SK-N-MC (cell line): ENCODE results near the gene ASB2.

ENCODE experiments used
- DNase-seq: peaks from one replicate; pipeline ENCODE4 v3.0.0-alpha.2; 2011; ENCODE audit warnings: low read depth, low spot score
- H3K27ac ChIP-seq: fragments of 200-600 bp; sonication (generic); 2 replicates; pipeline ENCODE4 v1.5.1; 2016; ENCODE audit warnings: mixed run types
- H3K36me3 ChIP-seq: fragments of 200-600 bp; sonication (generic); 2 replicates; pipeline ENCODE4 v1.6.1; 2017; ENCODE audit warnings: antibody characterized with exemption, low read length, mixed read lengths; ENCODE audit not compliant: insufficient read depth
- H3K4me3 ChIP-seq: fragments of 200-600 bp; sonication (generic); 2 replicates; pipeline ENCODE4 v1.5.1; 2016
- H3K9ac ChIP-seq: fragments of 200-600 bp; sonication (generic); 2 replicates; pipeline ENCODE4 v1.8.0; 2017; ENCODE audit warnings: mixed run types, mixed read lengths; ENCODE audit not compliant: insufficient read length
- H3K9me3 ChIP-seq: fragments of 200-600 bp; sonication (generic); 2 replicates; pipeline ENCODE4 v1.6.1; 2017; ENCODE audit warnings: low read depth, mild to moderate bottlenecking, antibody characterized with exemption, low read length, moderate library complexity, mixed read lengths
- EZH2 ChIP-seq: fragments of 200-600 bp; sonication (generic); IDR thresholded peaks from one replicate; pipeline ENCODE4 v1.6.1; 2017; ENCODE audit warnings: antibody characterized with exemption
- FOXP2 ChIP-seq: optimal IDR thresholded peaks from 2 replicates; pipeline ENCODE3; 2011; ENCODE audit warnings: mild to moderate bottlenecking, moderate library complexity; ENCODE audit not compliant: insufficient read depth; ENCODE audit errors: extremely low read length, control extremely low read depth
- POLR2AphosphoS5 ChIP-seq: IDR thresholded peaks from 2 replicates; pipeline ENCODE4 v1.6.1; 2012; ENCODE audit warnings: mild to moderate bottlenecking, low read depth, low read length, borderline replicate concordance

The ASB2 gene

DNA sequence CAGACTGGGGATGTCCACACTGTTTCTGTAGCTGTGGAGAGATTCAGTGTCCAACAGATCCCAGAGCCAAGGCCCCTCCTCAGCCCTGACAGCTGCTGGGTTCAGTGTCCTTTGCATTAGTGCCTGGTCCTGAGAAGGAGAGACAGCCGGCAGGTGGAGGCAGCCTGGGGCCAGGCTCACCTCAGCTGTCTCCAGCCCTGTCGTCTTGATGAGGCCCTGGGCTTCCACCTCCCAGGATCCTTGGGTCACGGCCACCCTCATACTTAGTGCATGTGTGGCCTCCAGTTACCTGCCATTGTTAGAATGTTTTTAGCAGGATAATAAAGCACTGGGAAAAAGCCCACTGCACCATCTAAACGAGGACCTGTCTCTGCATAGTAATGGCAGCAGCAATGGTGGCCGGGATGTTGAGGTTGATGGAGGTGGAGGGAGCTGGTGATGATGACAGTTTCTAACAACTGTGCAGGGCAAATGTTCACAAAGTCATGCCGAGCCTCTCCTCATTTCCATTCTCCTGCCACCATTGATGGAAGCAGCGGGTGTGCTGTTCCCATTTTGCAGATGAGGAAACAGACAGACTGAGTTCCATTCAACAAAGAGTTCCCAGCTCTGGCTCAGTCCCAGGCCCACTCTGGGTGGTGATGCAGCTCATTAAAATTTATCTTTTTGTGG is 17.7 kb downstream of the ASB2 start:
- Histone ChIP-seq H3K36me3 (no peaks in the 10 kb centered on the region), H3K9me3 (no peaks in the 10 kb centered on the region), H3K4me3 (no peak overlapping the region), H3K9ac (no peak overlapping the region), H3K27ac (no peak overlapping the region)
- TF ChIP-seq POLR2AphosphoS5 = no peak
- TF ChIP-seq FOXP2 = no peak
- TF ChIP-seq EZH2 = no peak
- no peak for DNase-seq

DNA sequence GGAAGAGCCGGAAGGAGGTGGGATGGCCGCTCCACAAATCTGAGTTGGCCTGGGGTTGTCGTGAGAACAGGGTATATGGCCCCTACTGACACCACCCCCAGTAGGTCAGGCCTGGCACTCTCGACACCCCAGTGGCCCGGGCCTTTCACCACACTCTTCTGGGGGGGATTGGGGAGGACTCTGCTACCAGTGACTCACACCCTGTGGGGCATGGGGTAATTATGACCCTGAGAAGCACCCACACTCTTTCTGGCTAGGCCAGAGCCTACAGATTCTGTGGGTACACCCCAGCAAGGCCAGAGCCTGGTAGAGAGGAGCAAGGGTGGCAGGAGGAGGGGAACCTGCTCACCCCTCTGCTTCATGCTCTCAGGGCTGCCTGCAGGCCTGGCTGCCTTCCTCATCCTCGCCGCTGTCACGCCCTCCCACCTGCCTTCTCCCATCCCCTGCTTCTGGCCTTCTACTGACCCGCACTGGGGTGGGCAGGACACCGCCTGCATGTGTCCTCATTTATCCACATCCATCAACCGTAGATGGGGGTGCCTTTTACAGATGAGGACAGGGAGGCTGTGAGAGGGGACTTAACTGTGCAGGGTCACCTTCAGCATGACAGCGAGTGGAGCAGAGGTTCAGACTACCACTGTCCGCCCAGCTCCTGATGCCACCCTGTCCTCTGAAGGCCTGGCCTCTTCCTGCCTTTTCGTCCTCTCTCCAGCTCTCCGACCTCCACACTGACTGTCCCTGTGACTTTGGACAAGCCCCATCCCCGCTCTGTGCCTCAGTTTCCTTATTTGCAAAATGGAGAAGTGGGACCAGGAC is 18.4 kb downstream of the ASB2 start:
- Histone ChIP-seq H3K9me3 (no peaks in the 10 kb centered on the region), H3K36me3 (no peaks in the 10 kb centered on the region), H3K27ac (no peak overlapping the region), H3K9ac (no peak overlapping the region), H3K4me3 (no peak overlapping the region)
- DNase-seq = no peak
- TF ChIP-seq EZH2 = no peak
- no peak for TF ChIP-seq FOXP2
- no peak for TF ChIP-seq POLR2AphosphoS5

DNA sequence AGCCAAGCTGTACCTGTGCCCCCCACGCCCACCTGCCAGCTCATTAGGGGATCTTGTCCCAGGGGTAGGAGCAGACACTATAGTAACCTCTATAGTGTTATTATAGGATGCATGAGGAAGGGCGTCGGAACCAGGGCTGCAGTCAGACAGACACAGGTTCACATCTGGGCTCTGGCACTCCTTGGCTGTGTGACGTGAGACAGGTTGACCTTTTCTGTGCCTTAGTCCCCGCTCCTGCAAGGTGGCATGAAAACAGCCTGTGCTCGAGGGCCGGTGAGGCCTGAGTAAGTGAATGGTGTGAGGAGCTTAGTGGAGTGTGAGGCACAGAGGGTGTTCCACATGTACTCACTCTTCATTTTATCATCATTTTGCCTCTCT is 19.0 kb downstream of the ASB2 start:
- no peak for DNase-seq
- no peak overlapping the region for H3K9ac ChIP-seq
- no peaks in the 10 kb centered on the region for H3K36me3 ChIP-seq
- no peak overlapping the region for H3K4me3 ChIP-seq
- H3K27ac ChIP-seq = no peak overlapping the region
- TF ChIP-seq POLR2AphosphoS5 (no peak), EZH2 (no peak), FOXP2 (no peak)
- no peaks in the 10 kb centered on the region for H3K9me3 ChIP-seq

DNA sequence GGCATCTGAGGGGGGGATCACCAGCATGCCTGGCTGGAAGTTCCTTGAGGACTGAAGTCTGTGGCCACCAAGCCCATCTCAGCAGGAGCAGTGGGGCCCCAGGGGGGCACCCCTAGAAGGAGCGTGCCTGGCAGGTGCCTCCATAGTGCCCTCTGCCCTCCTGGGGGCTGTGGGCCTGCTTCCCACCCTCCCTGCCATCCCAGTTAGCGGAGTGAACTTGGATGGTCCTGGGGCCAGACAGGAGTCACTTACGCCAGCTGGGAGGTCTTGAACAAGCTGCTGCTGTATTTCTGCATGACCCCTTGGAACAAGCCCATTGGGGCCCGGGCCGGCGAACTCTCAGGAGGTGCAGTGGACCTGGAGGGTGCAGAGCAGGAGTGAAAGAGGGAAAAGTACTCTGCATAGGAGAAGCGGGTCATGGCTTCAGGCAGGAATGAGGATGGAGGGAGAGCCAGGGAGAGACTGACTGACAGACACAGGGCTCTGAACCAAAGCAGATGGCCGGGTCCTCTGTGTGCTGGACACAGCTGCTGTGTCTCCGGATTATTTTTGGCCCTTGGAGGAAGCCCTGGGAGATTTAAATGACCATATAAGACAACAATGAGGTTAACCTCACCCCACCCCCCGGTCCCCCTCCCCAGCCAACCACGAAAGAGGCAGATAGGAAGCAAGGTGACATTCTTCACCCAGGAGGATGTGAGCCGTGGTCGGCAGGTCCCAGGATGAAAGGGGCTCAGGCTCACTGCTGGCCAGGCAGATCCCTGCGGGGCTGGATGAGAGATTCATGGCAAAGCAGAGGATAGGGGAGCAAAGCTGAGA is 19.6 kb downstream of the ASB2 start:
- Histone ChIP-seq H3K9ac (no peak overlapping the region), H3K4me3 (no peak overlapping the region)

DNA sequence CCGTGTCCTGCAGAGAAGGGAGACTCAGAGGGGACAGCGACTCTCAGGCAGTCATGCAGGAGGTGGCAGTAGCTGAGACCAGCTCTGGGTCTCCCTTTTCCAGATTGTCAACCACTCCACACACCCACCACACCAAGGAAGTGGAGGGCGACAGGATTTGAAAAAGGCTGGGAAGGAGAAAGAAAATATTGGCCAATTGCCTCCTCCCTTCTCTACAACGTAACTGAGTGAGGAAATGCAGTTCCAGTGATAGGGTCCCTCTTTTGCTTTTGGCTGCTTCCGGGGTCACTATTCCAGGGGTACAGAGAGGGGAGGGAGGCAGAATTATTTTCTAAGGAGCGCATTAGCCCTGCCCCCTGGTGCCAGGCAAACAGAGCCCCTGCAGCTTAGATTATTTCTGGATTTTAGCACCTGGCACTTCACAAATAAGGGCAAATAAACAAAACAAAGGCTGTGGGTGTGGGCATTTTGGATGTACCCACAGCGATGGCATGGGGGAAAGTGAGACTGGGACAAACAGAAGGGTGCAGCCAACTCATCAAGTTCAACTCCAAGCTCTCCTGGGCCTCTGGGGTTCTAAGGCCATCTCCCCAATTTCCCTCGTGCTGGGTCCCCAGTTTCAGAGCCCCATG is 20.4 kb downstream of the ASB2 start:
- no peaks in the 10 kb centered on the region for H3K9me3 ChIP-seq
- no peak overlapping the region for H3K4me3 ChIP-seq
- H3K9ac ChIP-seq = no peak overlapping the region
- H3K36me3 ChIP-seq = no peaks in the 10 kb centered on the region
- DNase-seq = no peak
- TF ChIP-seq POLR2AphosphoS5 = no peak
- TF ChIP-seq FOXP2 = no peak
- TF ChIP-seq EZH2 = no peak
- H3K27ac ChIP-seq = no peak overlapping the region

More for the DNA sequence above, 19.6 kb downstream of the ASB2 start:
- H3K27ac ChIP-seq = no peak overlapping the region
- no peak for TF ChIP-seq EZH2
- TF ChIP-seq FOXP2 = no peak
- no peak for TF ChIP-seq POLR2AphosphoS5
- DNase-seq = no peak
- H3K9me3 ChIP-seq = no peaks in the 10 kb centered on the region
- no peaks in the 10 kb centered on the region for H3K36me3 ChIP-seq

DNA sequence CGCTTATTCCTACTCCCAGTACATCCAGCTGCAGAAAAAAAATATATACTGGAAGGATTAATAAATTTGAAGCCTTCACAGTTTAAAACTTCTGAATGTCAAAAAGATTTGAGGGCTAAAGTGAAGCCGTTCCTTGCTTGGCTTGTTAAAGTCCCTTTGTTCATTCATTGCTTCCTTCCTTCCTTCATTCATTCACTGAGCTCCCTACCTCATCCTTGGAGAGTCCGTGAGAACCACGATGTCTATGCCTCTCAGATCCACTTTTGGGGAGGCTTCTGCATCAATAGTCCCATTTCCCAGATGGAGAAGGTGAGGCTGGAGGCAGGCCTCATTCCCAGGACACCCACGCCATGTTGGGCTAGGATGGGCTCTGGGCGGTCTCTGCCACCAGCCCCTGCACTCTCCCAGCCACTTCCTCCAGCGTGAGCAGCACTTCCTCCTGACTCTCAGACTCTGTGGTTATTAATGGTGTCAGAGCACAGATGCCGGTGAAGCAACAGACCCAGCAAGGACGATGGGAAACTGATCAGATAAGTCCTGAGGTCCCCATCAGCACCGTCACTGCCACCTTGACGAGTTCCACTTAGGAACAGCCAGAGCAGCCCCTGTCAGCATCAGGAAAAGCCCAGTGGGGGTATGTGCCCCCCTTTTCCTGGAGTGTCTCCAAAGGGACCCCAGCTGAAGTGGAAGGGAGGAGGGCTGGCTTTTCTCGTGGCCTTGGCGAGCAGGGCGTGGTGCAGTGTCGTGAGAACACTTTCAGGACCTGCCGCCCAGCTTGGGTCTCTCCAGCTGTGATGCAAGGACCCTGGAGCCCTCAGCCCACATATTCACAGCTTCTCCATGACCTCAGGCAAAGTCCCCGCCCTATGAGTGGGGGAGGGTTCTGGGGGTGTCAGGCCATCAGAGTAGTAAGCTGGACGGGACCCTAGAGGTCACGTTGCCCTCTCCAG is 21.2 kb downstream of the ASB2 start:
- TF ChIP-seq FOXP2 (no peak), POLR2AphosphoS5 (no peak), EZH2 (no peak)
- DNase-seq = no peak
- H3K27ac ChIP-seq = no peak overlapping the region
- H3K9ac ChIP-seq = no peak overlapping the region
- H3K36me3 ChIP-seq = no peaks in the 10 kb centered on the region
- H3K4me3 ChIP-seq = no peak overlapping the region
- no peaks in the 10 kb centered on the region for H3K9me3 ChIP-seq

DNA sequence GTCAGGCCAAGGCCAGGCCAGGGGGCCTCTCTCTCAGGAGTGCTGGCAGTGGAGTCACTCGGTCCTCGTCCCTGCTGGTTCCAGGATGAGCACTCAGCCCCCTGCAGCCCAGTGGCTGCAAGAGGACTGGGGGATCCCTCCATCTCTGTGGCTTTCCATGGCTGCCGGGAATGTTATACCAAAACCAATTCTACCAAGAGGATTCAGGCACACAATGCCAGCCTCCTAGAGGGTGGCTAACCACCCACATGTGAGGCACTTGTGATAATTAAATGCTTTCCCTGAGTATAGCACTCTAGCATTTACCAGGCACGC is 21.9 kb downstream of the ASB2 start:
- Histone ChIP-seq H3K36me3 (no peaks in the 10 kb centered on the region), H3K4me3 (no peak overlapping the region), H3K27ac (no peak overlapping the region), H3K9ac (no peak overlapping the region), H3K9me3 (no peaks in the 10 kb centered on the region)
- TF ChIP-seq EZH2 (no peak), FOXP2 (no peak), POLR2AphosphoS5 (no peak)
- no peak for DNase-seq
